ENCODE results near the gene CD82. TPM values are rescaled to one million over a fixed set of nuclear protein-coding genes. Genes with fewer than 3 reads are reported as not detected.
A peak's percentile ranks its signal among the peaks of the same experiment; 100 is the strongest.

CD82 gene
- total RNA-seq, 5 donors from 2014 or later (not counting 1 experiment from before 2014, with no cell fraction given), result 53.4 to 99.6 (median 69.0) TPM

GRCh38 chr11:44570411-44571155 lies 5.1 kb downstream of the CD82 start:
- DNase-seq, result no peak

GRCh38 chr11:44571871-44572270 lies 6.4 kb downstream of the CD82 start:
- no peaks in the 10 kb centered on the region for H3K27me3 Mint-ChIP-seq
- peaks cover 88 to 100% (median 96%) of the 10 kb centered on the region in 3 donors for H3K4me1 Mint-ChIP-seq
- H3K36me3 Mint-ChIP-seq, result peaks cover 7% of the 10 kb centered on the region
- ChIA-PET POLR2A (interaction anchor here (0.5 to 1.0 kb wide), 2 partner anchors 12 to 1260 kb away, joined by 3 to 5 read pairs; partner anchors contain the start of gene API5 (in 1 of the 2)), CTCF (interaction anchor here (0.6 to 1.5 kb wide), 5 partner anchors 11 to 46 kb away, joined by 3 to 5 read pairs (median 3); no protein-coding TSS in a partner anchor)
- DNase-seq (no peak), ATAC-seq (replicated peaks in 1 of 4) (no peak)
- no peaks in the 10 kb centered on the region for H3K27me3 ChIP-seq (replicated peaks in 1 of 2; ENCODE audit: control insufficient read depth in 2 of 2, extremely low read depth in 1 of 2, insufficient read depth in 2 of 2, low read length in 1 of 2)
- no peaks in the 10 kb centered on the region for H3K36me3 ChIP-seq (ENCODE audit: control insufficient read depth in 2 of 2, extremely low read depth in 1 of 2, insufficient read depth in 1 of 2, low read length in 1 of 2)
- no CpG with 5 or more reads among the region's 2 CpGs for WGBS (ENCODE audit: insufficient coverage)
- peaks cover 60 to 98% of the 10 kb centered on the region in 2 experiments for H3K4me1 ChIP-seq (ENCODE audit: control insufficient read depth in 1 of 2, extremely low read depth in 1 of 2, insufficient read depth in 2 of 2, low read length in 2 of 2)
- H3K4me3 ChIP-seq (ENCODE audit: control insufficient read depth in 1 of 2, extremely low read depth in 1 of 2, low read length in 1 of 2), result no peak overlapping the region
- H3K9me3 ChIP-seq, result no peaks in the 10 kb centered on the region
- H3K9me3 Mint-ChIP-seq, result no peaks in the 10 kb centered on the region
- H3K4me3 Mint-ChIP-seq, result peak overlapping the region in 2 of 3 donors; percentile 5 to 74
- H3K27ac Mint-ChIP-seq, result peak overlapping the region; percentile 90 to 91
- H3K27ac ChIP-seq (ENCODE audit: low read length), result no peak overlapping the region

More at GRCh38 chr11:44570411-44571155, 5.1 kb downstream of the CD82 start:
- Mint-ChIP-seq H3K4me1 (peaks cover 86 to 98% (median 96%) of the 10 kb centered on the region in 3 donors), H3K36me3 (peaks cover 3% of the 10 kb centered on the region), H3K9me3 (no peaks in the 10 kb centered on the region), H3K27me3 (no peaks in the 10 kb centered on the region), H3K4me3 (peak overlapping the region in 1 of 3 donors; percentile 83), H3K27ac (peak overlapping the region; percentile 80 to 81)
- no peak for ATAC-seq (replicated peaks in 1 of 4)
- Histone ChIP-seq H3K4me1 (ENCODE audit: control insufficient read depth in 1 of 2, extremely low read depth in 1 of 2, insufficient read depth in 2 of 2, low read length in 2 of 2) (peaks cover 59 to 98% of the 10 kb centered on the region in 2 experiments), H3K27me3 (replicated peaks in 1 of 2; ENCODE audit: control insufficient read depth in 2 of 2, extremely low read depth in 1 of 2, insufficient read depth in 2 of 2, low read length in 1 of 2) (no peaks in the 10 kb centered on the region), H3K9me3 (no peaks in the 10 kb centered on the region), H3K4me3 (ENCODE audit: control insufficient read depth in 1 of 2, extremely low read depth in 1 of 2, low read length in 1 of 2) (no peak overlapping the region), H3K36me3 (ENCODE audit: control insufficient read depth in 2 of 2, extremely low read depth in 1 of 2, insufficient read depth in 1 of 2, low read length in 1 of 2) (no peaks in the 10 kb centered on the region), H3K27ac (ENCODE audit: low read length) (no peak overlapping the region)
- ChIA-PET CTCF (interaction anchor here (1.0 to 1.5 kb wide), 3 partner anchors 14 to 47 kb away, joined by 3 to 4 read pairs (median 3); no protein-coding TSS in a partner anchor), POLR2A (interaction anchor here in 1 of 2 donors (1.0 kb wide), 1 partner anchor 13 kb away, joined by 3 read pairs; no protein-coding TSS in a partner anchor)
- WGBS (ENCODE audit: insufficient coverage), result 74% methylated on average over 6 of the region's 10 CpGs

GRCh38 chr11:44572436-44572835 lies 7.0 kb downstream of the CD82 start:
- H3K27me3 ChIP-seq (replicated peaks in 1 of 2; ENCODE audit: control insufficient read depth in 2 of 2, extremely low read depth in 1 of 2, insufficient read depth in 2 of 2, low read length in 1 of 2), result no peaks in the 10 kb centered on the region
- Mint-ChIP-seq H3K36me3 (peaks cover 7% of the 10 kb centered on the region), H3K27me3 (no peaks in the 10 kb centered on the region), H3K27ac (peak overlapping the region; percentile 90 to 91), H3K9me3 (no peaks in the 10 kb centered on the region), H3K4me3 (peak overlapping the region in 1 of 3 donors; percentile 74), H3K4me1 (peaks cover 88 to 100% (median 95%) of the 10 kb centered on the region in 3 donors)
- POLR2A ChIA-PET, result no interaction called here
- CTCF ChIA-PET, result interaction anchor here in 1 of 2 donors (0.6 to 1.5 kb wide), 3 partner anchors 12 to 18 kb away, joined by 3 to 5 read pairs (median 3); no protein-coding TSS in a partner anchor
- WGBS (ENCODE audit: insufficient coverage), result 98% methylated on average over 6 of the region's 7 CpGs
- H3K4me1 ChIP-seq (ENCODE audit: control insufficient read depth in 1 of 2, extremely low read depth in 1 of 2, insufficient read depth in 2 of 2, low read length in 2 of 2), result peaks cover 59 to 98% of the 10 kb centered on the region in 2 experiments
- ATAC-seq (replicated peaks in 1 of 4) (no peak), DNase-seq (no peak)
- no peaks in the 10 kb centered on the region for H3K9me3 ChIP-seq
- H3K36me3 ChIP-seq (ENCODE audit: control insufficient read depth in 2 of 2, extremely low read depth in 1 of 2, insufficient read depth in 1 of 2, low read length in 1 of 2), result no peaks in the 10 kb centered on the region
- no peak overlapping the region for H3K27ac ChIP-seq (ENCODE audit: low read length)
- no peak overlapping the region for H3K4me3 ChIP-seq (ENCODE audit: control insufficient read depth in 1 of 2, extremely low read depth in 1 of 2, low read length in 1 of 2)

GRCh38 chr11:44572884-44573283 lies 7.4 kb downstream of the CD82 start:
- Mint-ChIP-seq H3K27ac (peak overlapping the region; percentile 90 to 91), H3K36me3 (peaks cover 7% of the 10 kb centered on the region), H3K4me1 (peaks cover 88 to 100% (median 93%) of the 10 kb centered on the region in 3 donors), H3K4me3 (peak overlapping the region in 1 of 3 donors; percentile 74), H3K9me3 (no peaks in the 10 kb centered on the region), H3K27me3 (no peaks in the 10 kb centered on the region)
- no peaks in the 10 kb centered on the region for H3K9me3 ChIP-seq
- ATAC-seq (replicated peaks in 1 of 4) (no peak), DNase-seq (no peak)
- H3K27ac ChIP-seq (ENCODE audit: low read length), result peak overlapping the region; percentile 59
- H3K36me3 ChIP-seq (ENCODE audit: control insufficient read depth in 2 of 2, extremely low read depth in 1 of 2, insufficient read depth in 1 of 2, low read length in 1 of 2), result no peaks in the 10 kb centered on the region
- POLR2A ChIA-PET, result no interaction called here
- CTCF ChIA-PET, result interaction anchor here in 1 of 2 donors (1.1 kb wide), 1 partner anchor 14 kb away, joined by 5 read pairs; no protein-coding TSS in a partner anchor
- no peaks in the 10 kb centered on the region for H3K27me3 ChIP-seq (replicated peaks in 1 of 2; ENCODE audit: control insufficient read depth in 2 of 2, extremely low read depth in 1 of 2, insufficient read depth in 2 of 2, low read length in 1 of 2)
- 85% methylated on average over 11 of the region's 16 CpGs for WGBS (ENCODE audit: insufficient coverage)
- no peak overlapping the region for H3K4me3 ChIP-seq (ENCODE audit: control insufficient read depth in 1 of 2, extremely low read depth in 1 of 2, low read length in 1 of 2)
- H3K4me1 ChIP-seq (ENCODE audit: control insufficient read depth in 1 of 2, extremely low read depth in 1 of 2, insufficient read depth in 2 of 2, low read length in 2 of 2), result peaks cover 61 to 98% of the 10 kb centered on the region in 2 experiments

- Histone ChIP-seq H3K9me3 (no peaks in the 10 kb centered on the region), H3K27ac (ENCODE audit: low read length) (peak overlapping the region; percentile 59), H3K27me3 (replicated peaks in 1 of 2; ENCODE audit: control insufficient read depth in 2 of 2, extremely low read depth in 1 of 2, insufficient read depth in 2 of 2, low read length in 1 of 2) (no peaks in the 10 kb centered on the region), H3K4me1 (ENCODE audit: control insufficient read depth in 1 of 2, extremely low read depth in 1 of 2, insufficient read depth in 2 of 2, low read length in 2 of 2) (peaks cover 59 to 98% of the 10 kb centered on the region in 2 experiments), H3K36me3 (ENCODE audit: control insufficient read depth in 2 of 2, extremely low read depth in 1 of 2, insufficient read depth in 1 of 2, low read length in 1 of 2) (no peaks in the 10 kb centered on the region), H3K4me3 (ENCODE audit: control insufficient read depth in 1 of 2, extremely low read depth in 1 of 2, low read length in 1 of 2) (no peak overlapping the region)
- Mint-ChIP-seq H3K4me3 (peak overlapping the region in 1 of 3 donors; percentile 74), H3K27ac (peak overlapping the region; percentile 90 to 91), H3K27me3 (no peaks in the 10 kb centered on the region), H3K4me1 (peaks cover 88 to 99% (median 93%) of the 10 kb centered on the region in 3 donors), H3K9me3 (no peaks in the 10 kb centered on the region), H3K36me3 (peaks cover 7% of the 10 kb centered on the region)
- DNase-seq (no peak), ATAC-seq (replicated peaks in 1 of 4) (no peak)
- WGBS (ENCODE audit: insufficient coverage), result 61% methylated on average over 2 of the region's 3 CpGs
- ChIA-PET POLR2A (no interaction called here), CTCF (interaction anchor here (0.6 to 0.9 kb wide), 2 partner anchors 29 to 49 kb away, joined by 3 read pairs; no protein-coding TSS in a partner anchor)
Measured at GRCh38 chr11:44573333-44573732, 7.9 kb downstream of the CD82 start.

- ChIA-PET POLR2A (interaction anchor here (0.5 to 0.7 kb wide), 2 partner anchors 43 to 101 kb away, joined by 3 to 7 read pairs; no protein-coding TSS in a partner anchor), CTCF (interaction anchor here in 1 of 2 donors (0.7 kb wide), 1 partner anchor 43 kb away, joined by 3 read pairs; no protein-coding TSS in a partner anchor)
- Mint-ChIP-seq H3K4me3 (peak overlapping the region; percentile 55 to 74 (median 62)), H3K27ac (peak overlapping the region; percentile 90 to 91), H3K9me3 (no peaks in the 10 kb centered on the region), H3K4me1 (peaks cover 84 to 97% (median 91%) of the 10 kb centered on the region in 3 donors), H3K27me3 (no peaks in the 10 kb centered on the region), H3K36me3 (peaks cover 7% of the 10 kb centered on the region)
- H3K27ac ChIP-seq (ENCODE audit: low read length), result peak overlapping the region; percentile 59
- H3K4me3 ChIP-seq (ENCODE audit: control insufficient read depth in 1 of 2, extremely low read depth in 1 of 2, low read length in 1 of 2), result no peak overlapping the region
- H3K9me3 ChIP-seq, result no peaks in the 10 kb centered on the region
- H3K27me3 ChIP-seq (replicated peaks in 1 of 2; ENCODE audit: control insufficient read depth in 2 of 2, extremely low read depth in 1 of 2, insufficient read depth in 2 of 2, low read length in 1 of 2), result no peaks in the 10 kb centered on the region
- ATAC-seq (replicated peaks in 1 of 4) (peak; percentile 77 to 93 (median 88)), DNase-seq (peak in 3 of 35 experiments; percentile 25 to 73 (median 31))
- H3K4me1 ChIP-seq (ENCODE audit: control insufficient read depth in 1 of 2, extremely low read depth in 1 of 2, insufficient read depth in 2 of 2, low read length in 2 of 2), result peaks cover 50 to 98% of the 10 kb centered on the region in 2 experiments
- WGBS (ENCODE audit: insufficient coverage), result no CpG with 5 or more reads among the region's 5 CpGs
- H3K36me3 ChIP-seq (ENCODE audit: control insufficient read depth in 2 of 2, extremely low read depth in 1 of 2, insufficient read depth in 1 of 2, low read length in 1 of 2), result peaks cover 0 to 4% of the 10 kb centered on the region in 2 donors
Measured at GRCh38 chr11:44574610-44575287, 9.3 kb downstream of the CD82 start.
